ENCODE data around the gene PROSER2.

The PROSER2 gene

DNA sequence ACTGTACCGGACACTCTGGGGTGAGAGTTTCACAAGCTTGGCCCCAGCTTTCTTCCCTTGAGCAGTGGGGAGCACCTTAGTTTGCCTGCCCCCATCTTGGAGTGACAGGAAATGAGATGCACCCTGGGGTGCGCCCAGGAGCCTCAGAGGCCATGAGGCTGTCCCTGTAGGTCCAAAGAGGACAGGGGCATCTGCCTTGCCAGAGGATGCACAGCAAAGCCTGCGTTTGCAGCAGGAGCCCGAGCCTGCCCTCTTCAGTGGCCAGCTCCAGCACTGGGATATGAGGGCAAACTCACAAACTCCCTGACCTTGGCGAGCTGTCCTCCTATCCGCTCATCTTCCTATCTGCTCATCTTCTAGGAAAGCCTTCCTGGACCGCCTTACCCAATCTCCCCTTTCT is 79.5 kb downstream of the PROSER2 start:
- DNase-seq (ENCODE audit: low read depth in 1 of 2, low spot score in 1 of 2): no peak

DNA sequence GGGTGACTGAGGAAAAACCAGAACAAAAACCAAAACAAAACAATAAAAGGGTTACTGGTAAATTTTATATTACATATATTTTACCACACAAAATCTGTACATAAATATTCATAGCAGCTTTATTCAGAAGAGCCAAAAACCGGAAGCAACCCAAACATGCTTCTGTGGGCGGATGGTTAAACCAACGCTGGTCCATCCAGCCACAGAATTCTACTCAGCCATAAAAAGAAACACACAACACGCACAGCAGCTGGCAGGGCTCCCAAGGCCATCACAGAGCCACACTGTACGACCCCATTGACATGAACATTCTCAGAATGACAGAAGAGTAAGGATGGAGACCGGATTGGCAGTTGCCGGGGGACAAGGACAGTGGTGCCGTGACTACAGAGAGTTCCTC is 83.6 kb downstream of the PROSER2 start:
- no peak for DNase-seq (ENCODE audit: low read depth in 1 of 2, low spot score in 1 of 2)

DNA sequence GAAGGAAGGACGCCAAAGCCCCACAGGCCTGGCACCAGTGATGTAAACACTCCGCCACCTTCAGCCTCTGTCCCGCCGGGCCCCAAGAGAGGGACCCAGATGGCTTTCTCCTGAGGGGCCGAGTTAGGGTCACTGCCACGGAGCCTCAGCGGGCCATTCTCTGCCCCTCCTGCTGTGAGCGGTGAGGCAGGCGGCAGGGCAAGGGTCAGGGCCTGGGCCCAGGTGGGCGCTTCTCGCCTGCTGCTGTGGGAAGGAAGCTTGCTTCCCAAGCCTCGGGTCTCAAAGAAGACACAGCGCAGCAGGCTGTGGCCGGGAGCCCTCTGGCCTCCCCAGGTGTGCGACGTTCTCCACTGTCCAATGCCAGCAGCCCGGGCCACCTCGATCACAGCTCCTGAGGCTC is 84.8 kb downstream of the PROSER2 start:
- DNase-seq (ENCODE audit: low read depth in 1 of 2, low spot score in 1 of 2): no peak

DNA sequence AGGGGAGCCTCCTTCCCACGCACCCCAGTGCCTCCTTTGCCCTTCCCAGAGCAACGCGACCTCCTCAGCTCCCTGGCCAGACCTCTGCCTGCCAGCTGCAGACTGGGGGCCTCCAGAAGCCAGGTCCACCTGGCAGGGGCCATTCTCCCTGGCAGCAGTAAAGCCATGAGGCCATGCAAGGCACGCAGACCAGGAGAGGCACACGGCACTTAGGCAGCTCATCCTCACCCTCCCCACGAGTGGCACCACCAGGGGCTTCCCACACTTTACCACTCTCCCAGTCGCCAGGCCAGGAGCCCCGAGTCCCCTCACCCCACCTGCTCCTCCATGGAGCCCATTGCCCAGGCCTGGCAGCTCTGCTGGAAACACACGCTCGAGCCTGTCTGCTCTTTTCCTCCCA is 85.4 kb downstream of the PROSER2 start:
- DNase-seq (ENCODE audit: low read depth in 1 of 2, low spot score in 1 of 2): no peak

DNA sequence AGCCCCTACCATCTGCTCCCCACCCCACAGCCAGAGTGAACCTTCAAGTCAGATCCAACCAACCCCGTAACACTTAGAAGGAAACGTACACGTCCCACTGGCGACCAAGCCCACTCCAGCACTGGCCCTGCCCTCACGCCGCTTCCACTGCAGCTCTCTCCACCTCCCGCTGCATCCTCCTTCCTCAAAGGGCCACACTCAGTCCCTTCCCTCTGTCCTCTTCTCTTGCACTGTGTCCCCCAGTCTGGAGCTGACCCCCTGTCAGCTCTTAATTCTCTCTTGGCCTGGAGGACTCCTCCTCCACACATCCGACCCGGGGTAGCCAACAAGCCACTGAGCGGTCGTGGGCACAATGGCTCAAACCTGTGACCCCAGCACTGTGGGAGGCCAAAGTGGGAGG is 85.8 kb downstream of the PROSER2 start:
- no peak for DNase-seq (ENCODE audit: low read depth in 1 of 2, low spot score in 1 of 2)

DNA sequence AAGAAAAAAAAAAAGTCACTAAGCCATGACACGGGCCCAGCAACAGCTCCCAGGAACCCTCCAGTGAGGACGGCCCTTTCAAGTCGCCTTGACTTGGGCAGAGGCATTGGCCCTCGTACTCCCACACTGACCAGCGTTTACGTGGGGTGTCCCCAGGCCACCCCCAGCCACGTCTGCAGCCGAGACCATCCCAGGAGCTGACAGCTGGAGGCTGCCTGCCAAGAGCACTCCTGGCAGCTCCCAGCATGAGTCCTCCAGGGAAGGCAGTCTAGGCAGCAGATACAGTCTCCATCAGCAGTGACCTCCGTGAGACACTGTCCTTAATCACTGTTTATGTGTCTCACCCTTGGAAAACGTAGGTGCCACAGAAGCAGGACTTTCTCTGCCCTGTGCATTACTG is 86.5 kb downstream of the PROSER2 start:
- no peak for DNase-seq (ENCODE audit: low read depth in 1 of 2, low spot score in 1 of 2)

DNA sequence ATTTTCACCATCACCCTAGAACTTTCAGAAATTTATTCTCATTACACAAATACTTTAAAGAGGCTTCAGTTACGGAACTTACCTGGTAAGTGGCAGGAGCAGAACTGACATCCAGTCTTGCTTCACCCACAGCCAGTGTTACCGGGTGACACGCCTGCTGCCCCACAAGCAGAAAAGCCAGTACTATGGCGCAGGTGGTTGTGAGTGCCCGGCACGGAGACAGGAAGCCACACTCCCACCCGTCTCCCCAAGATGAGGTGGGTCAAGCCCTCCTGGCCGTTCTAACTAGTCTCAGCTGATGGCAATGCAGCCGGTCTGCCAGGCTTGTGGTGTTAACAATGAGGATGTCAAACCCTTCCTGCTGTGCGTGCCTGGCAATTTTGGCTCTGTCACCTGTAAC is 86.9 kb downstream of the PROSER2 start:
- DNase-seq (ENCODE audit: low read depth in 1 of 2, low spot score in 1 of 2): no peak

DNA sequence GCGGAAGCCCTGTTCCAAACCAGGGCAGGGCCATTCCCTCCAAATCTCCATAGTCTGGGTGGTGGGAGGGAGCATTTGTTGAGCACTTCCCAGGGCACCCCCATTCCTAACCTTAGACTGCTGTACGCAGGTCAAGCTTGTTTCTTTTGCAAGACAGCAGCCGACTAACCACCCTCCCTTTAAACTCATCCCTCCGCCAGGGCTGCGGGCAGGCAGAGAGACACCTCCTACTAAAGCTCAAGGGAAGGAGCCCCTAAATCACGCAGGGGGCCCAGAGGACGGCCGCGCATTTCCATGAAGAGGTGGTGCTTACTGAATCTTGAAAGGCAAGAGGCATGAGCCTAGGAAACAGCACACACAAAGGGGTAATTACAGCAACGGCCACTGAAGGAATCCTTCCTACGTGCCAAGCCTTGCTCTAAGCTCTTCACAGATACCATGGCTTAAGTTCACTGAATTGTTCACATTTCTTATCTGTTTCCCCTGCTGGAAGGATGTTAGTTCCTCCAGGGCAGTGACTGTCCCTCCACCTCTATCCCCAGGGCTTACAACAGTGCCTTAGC is 90.0 kb downstream of the PROSER2 start:
- DNase-seq (ENCODE audit: low read depth in 1 of 2, low spot score in 1 of 2): no peak

DNA sequence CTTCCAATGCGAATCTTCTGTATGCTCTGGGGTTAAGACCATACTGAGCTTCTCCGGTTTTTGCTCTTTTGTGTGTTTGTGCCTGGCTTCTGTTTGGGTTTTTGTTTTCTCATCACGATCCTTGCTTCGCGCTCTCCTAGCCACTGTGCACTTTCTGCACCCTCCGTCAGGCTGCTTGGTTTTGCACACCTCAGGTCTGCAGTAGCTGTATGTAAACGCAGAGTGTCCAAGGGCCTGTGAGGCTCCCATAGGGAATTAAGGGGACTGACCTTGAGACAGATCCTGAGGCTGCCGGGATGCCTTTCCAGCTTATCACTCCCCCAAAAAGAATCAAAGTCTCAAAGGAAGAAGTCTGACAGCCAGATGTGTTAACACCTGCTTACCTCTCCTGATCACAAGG is 95.2 kb downstream of the PROSER2 start:
- DNase-seq (ENCODE audit: low read depth in 1 of 2, low spot score in 1 of 2): no peak

DNA sequence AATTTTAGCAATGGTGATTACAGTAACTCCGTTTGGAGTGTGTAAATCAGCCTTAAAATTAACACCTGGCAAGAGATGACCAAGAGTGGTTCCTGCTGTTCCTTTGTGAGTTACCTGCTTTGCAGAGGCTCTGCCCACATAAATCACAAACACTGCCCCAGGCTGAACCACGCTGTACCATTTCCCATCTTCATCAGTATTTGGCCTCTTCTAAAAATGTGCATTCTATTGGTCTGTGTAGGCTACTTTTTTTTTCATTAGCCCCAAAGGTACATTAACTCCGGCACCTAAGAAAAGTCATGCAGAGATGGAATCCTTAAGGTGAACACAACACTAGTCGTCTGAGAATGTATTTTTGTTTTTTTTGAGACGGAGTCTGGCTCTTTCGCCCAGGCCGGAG is 96.1 kb downstream of the PROSER2 start:
- DNase-seq (ENCODE audit: low read depth in 1 of 2, low spot score in 1 of 2): no peak
